Neural progenitor cell (in vitro differentiated cells): Measurements from ENCODE around the gene ABCA3. TPM values are rescaled to one million over a fixed set of nuclear protein-coding genes. Genes with fewer than 3 reads are reported as not detected.

ENCODE experiments used
- DNase-seq: peaks from one replicate; pipeline ENCODE4 v3.0.0-alpha.2; 2016; ENCODE audit warnings: low spot score
- H2AFZ ChIP-seq: fragments of 200-600 bp; sonication (generic); replicated peaks from 2 replicates; pipeline ENCODE4 v1.6.1; 2016; ENCODE audit warnings: antibody characterized with exemption
- H3F3A ChIP-seq: fragments of 200-600 bp; sonication (generic); 2 replicates; pipeline ENCODE4 v1.6.1; 2016; ENCODE audit warnings: antibody characterized with exemption, low read depth
- H3K27ac ChIP-seq: fragments of 200-600 bp; sonication (generic); 2 replicates; pipeline ENCODE4 v1.5.1; 2016; ENCODE audit warnings: mild to moderate bottlenecking
- H3K27me3 ChIP-seq: fragments of 200-600 bp; sonication (generic); 2 replicates; pipeline ENCODE4 v1.6.1; 2016; ENCODE audit warnings: mild to moderate bottlenecking, moderate library complexity
- H3K36me3 ChIP-seq: fragments of 200-600 bp; sonication (generic); 2 replicates; pipeline ENCODE4 v1.5.1; 2016
- H3K4me1 ChIP-seq: fragments of 200-600 bp; sonication (generic); 2 replicates; pipeline ENCODE4 v1.6.1; 2016; ENCODE audit warnings: mixed run types
- H3K4me2 ChIP-seq: fragments of 200-600 bp; sonication (generic); 2 replicates; pipeline ENCODE4 v1.6.1; 2016
- H3K4me3 ChIP-seq: fragments of 200-600 bp; sonication (generic); 2 replicates; pipeline ENCODE4 v1.5.1; 2016
- H3K79me2 ChIP-seq: fragments of 200-600 bp; sonication (generic); 2 replicates; pipeline ENCODE4 v1.6.1; 2016; ENCODE audit warnings: low read depth
- H3K9ac ChIP-seq: fragments of 200-600 bp; sonication (generic); 2 replicates; pipeline ENCODE4 v1.6.1; 2016
- H3K9me3 ChIP-seq: fragments of 200-600 bp; sonication (generic); 2 replicates; pipeline ENCODE4 v1.5.1; 2016; ENCODE audit warnings: low read depth
- H4K20me1 ChIP-seq: fragments of 200-600 bp; sonication (generic); 2 replicates; pipeline ENCODE4 v1.6.1; 2016; ENCODE audit warnings: low read depth
- H3K27ac Mint-ChIP-seq: 3 replicates; pipeline ENCODE4 v1.8.0; 2021; ENCODE audit warnings: mixed read lengths
- H3K27me3 Mint-ChIP-seq: 2 replicates; pipeline ENCODE4 v1.8.0; 2022; ENCODE audit warnings: low read depth, mild to moderate bottlenecking, inconsistent platforms, moderate library complexity, mixed read lengths; ENCODE audit not compliant: insufficient read depth
- H3K36me3 Mint-ChIP-seq: 3 replicates; pipeline ENCODE4 v1.8.0; 2021; ENCODE audit warnings: mixed read lengths
- H3K4me1 Mint-ChIP-seq: 3 replicates; pipeline ENCODE4 v1.8.0; 2021; ENCODE audit warnings: mixed read lengths
- H3K4me3 Mint-ChIP-seq: 3 replicates; pipeline ENCODE4 v1.8.0; 2021; ENCODE audit warnings: mild to moderate bottlenecking, moderate library complexity, mixed read lengths
- H3K9me3 Mint-ChIP-seq: 3 replicates; pipeline ENCODE4 v1.8.0; 2020; ENCODE audit warnings: mixed read lengths
- EZH2 ChIP-seq: fragments of 200-600 bp; sonication (generic); IDR thresholded peaks from 2 replicates; pipeline ENCODE4 v1.6.1; 2017; ENCODE audit warnings: antibody characterized with exemption, mild to moderate bottlenecking, moderate library complexity
- EZH2phosphoT487 ChIP-seq: fragments of 200-600 bp; sonication (generic); IDR thresholded peaks from 2 replicates; pipeline ENCODE4 v1.6.1; 2017; ENCODE audit warnings: antibody characterized with exemption
- total RNA-seq: library from RNA; depleted of rRNA; stranded (reverse); fragments of >200 nt; gene quantifications from 2 replicates; pipeline ENCODE4 v1.2.3, GENCODE V29; 2015; ENCODE audit warnings: low replicate concordance
- TF ChIP-seq, protein P1 (sequence below): fragments of 200-600 bp; sonication (generic); IDR thresholded peaks from 2 replicates; pipeline ENCODE4 v1.5.1; 2017; ENCODE audit warnings: antibody characterized with exemption, mild to moderate bottlenecking

The ABCA3 gene
- total RNA-seq, 1 donor from 2014 or later: 9.7 TPM

DNA sequence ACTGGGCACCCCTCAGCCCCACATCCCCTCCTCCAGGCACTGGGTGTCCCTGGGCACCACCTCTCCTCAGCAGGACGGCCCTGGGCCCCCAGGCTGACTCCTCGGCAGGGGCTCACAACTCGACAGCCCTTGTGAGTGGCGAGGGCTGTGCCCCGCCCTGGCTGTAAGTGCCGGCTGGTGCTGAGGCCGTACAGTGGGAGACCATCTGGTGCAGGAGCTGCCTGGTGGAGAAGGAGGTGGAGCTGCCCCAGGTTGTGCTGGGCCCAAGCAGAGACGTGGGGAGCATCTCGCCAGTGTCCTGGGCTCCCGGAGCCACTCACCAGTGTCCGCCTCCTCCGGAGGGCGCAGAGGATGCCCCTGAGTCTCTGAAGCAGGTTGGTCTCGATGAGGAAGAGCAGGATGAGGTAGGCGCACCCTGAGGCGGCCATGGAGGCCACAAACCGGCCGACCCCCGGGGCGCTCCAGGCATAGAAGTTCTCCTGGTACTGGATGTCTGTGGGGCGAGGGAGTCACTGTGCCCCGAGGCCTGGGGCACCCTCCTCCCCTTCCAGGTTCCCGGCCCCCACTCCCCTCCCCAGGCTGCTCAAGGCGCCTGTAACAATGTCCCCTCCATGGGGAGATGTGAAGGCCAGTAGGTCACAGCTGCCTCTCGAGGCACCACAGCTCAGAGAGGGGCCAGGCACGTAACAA is 57.5 kb downstream of the ABCA3 start:
- no peak for DNase-seq
- no peak overlapping the region for H3K27ac ChIP-seq

DNA sequence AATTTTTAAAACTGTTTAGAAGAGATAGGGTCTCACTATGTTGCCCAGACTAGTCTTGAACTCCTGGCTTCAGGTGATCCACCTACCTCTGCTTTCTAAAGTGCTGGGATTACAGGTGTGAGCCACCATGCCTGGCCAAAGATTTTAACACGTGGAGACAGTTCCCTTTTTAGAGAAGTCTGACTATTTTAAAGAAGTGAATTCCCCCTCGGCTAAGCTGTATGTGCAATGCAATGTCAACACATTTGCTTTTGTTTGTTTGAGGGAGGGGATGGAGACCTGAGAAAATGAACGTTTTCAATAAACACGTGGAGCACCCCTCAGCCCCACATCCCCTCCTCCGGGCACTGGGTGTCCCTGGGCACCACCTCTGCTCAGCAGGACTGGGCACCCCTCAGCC is 58.3 kb downstream of the ABCA3 start:
- H3K4me1 ChIP-seq: no peaks in the 10 kb centered on the region
- no peaks in the 10 kb centered on the region for H3K27me3 Mint-ChIP-seq
- H3K4me3 Mint-ChIP-seq: no peak overlapping the region
- H3K4me2 ChIP-seq: no peak overlapping the region
- no peak overlapping the region for H3K27ac ChIP-seq
- H3K27ac Mint-ChIP-seq: no peak overlapping the region
- no peak overlapping the region for H2AFZ ChIP-seq
- H3F3A ChIP-seq: no peaks in the 10 kb centered on the region
- no peaks in the 10 kb centered on the region for H3K79me2 ChIP-seq
- H4K20me1 ChIP-seq: no peaks in the 10 kb centered on the region
- TF ChIP-seq, protein P1, sequence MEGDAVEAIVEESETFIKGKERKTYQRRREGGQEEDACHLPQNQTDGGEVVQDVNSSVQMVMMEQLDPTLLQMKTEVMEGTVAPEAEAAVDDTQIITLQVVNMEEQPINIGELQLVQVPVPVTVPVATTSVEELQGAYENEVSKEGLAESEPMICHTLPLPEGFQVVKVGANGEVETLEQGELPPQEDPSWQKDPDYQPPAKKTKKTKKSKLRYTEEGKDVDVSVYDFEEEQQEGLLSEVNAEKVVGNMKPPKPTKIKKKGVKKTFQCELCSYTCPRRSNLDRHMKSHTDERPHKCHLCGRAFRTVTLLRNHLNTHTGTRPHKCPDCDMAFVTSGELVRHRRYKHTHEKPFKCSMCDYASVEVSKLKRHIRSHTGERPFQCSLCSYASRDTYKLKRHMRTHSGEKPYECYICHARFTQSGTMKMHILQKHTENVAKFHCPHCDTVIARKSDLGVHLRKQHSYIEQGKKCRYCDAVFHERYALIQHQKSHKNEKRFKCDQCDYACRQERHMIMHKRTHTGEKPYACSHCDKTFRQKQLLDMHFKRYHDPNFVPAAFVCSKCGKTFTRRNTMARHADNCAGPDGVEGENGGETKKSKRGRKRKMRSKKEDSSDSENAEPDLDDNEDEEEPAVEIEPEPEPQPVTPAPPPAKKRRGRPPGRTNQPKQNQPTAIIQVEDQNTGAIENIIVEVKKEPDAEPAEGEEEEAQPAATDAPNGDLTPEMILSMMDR: no peak
- TF ChIP-seq EZH2phosphoT487: no peak
- TF ChIP-seq EZH2: no peak
- peaks cover 3% of the 10 kb centered on the region for H3K36me3 Mint-ChIP-seq
- no peak overlapping the region for H3K4me3 ChIP-seq
- no peaks in the 10 kb centered on the region for H3K36me3 ChIP-seq
- H3K27me3 ChIP-seq: no peaks in the 10 kb centered on the region
- H3K9ac ChIP-seq: no peak overlapping the region
- H3K4me1 Mint-ChIP-seq: no peaks in the 10 kb centered on the region
- no peaks in the 10 kb centered on the region for H3K9me3 Mint-ChIP-seq
- H3K9me3 ChIP-seq: no peaks in the 10 kb centered on the region
- DNase-seq: no peak

More for the DNA sequence above, 57.5 kb downstream of the ABCA3 start:
- no peak overlapping the region for H3K27ac Mint-ChIP-seq
- Histone ChIP-seq H3F3A (no peaks in the 10 kb centered on the region), H3K4me2 (no peak overlapping the region), H3K79me2 (no peaks in the 10 kb centered on the region), H4K20me1 (no peaks in the 10 kb centered on the region), H3K4me1 (no peaks in the 10 kb centered on the region), H2AFZ (no peak overlapping the region), H3K27me3 (no peaks in the 10 kb centered on the region), H3K9ac (no peak overlapping the region), H3K9me3 (no peaks in the 10 kb centered on the region), H3K36me3 (no peaks in the 10 kb centered on the region), H3K4me3 (no peak overlapping the region)
- H3K9me3 Mint-ChIP-seq: no peaks in the 10 kb centered on the region
- H3K27me3 Mint-ChIP-seq: no peaks in the 10 kb centered on the region
- H3K36me3 Mint-ChIP-seq: peaks cover 3% of the 10 kb centered on the region
- no peak for TF ChIP-seq EZH2
- TF ChIP-seq, protein P1: no peak
- no peak for TF ChIP-seq EZH2phosphoT487
- no peaks in the 10 kb centered on the region for H3K4me1 Mint-ChIP-seq
- no peak overlapping the region for H3K4me3 Mint-ChIP-seq

DNA sequence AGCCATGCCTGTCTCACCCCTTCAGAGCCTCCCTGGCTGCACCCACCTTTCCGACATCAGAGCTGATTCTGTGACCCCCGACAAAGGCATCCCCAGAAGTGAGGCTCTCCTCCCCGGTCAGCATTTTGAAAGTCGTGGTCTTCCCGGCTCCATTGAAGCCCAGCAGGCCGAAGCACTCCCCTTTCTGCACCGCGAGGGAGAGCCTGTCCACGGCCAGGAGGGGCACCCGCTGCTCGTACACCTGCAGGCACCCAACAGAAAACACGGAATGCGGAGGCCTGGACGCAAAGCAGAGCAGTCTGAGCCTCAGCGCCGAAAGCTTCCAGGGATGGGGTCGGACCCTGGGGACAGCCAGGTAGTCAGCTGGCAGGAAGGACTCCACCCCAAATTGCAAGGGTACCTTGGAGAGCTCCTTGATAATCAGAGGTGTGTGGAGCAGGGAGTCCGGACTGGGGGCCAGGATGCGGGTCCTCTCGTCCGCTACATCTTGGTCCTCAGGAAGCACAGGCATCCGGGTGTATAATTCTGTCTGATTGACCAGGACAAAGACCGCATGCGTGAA is 59.5 kb downstream of the ABCA3 start:
- no peak overlapping the region for H3K4me3 ChIP-seq
- no peaks in the 10 kb centered on the region for H4K20me1 ChIP-seq
- no peak overlapping the region for H2AFZ ChIP-seq
- H3K9ac ChIP-seq: no peak overlapping the region
- H3K27me3 Mint-ChIP-seq: peaks cover 2% of the 10 kb centered on the region
- H3K4me1 ChIP-seq: no peaks in the 10 kb centered on the region
- H3K9me3 ChIP-seq: no peaks in the 10 kb centered on the region
- H3K27ac Mint-ChIP-seq: no peak overlapping the region
- DNase-seq: no peak
- peaks cover 3% of the 10 kb centered on the region for H3K36me3 Mint-ChIP-seq
- H3K27ac ChIP-seq: no peak overlapping the region
- TF ChIP-seq EZH2phosphoT487 (no peak), EZH2 (no peak)
- TF ChIP-seq, protein P1: no peak
- no peaks in the 10 kb centered on the region for H3F3A ChIP-seq
- no peaks in the 10 kb centered on the region for H3K36me3 ChIP-seq
- no peaks in the 10 kb centered on the region for H3K9me3 Mint-ChIP-seq
- no peak overlapping the region for H3K4me3 Mint-ChIP-seq
- H3K79me2 ChIP-seq: no peaks in the 10 kb centered on the region
- H3K4me1 Mint-ChIP-seq: no peaks in the 10 kb centered on the region
- H3K4me2 ChIP-seq: no peak overlapping the region
- H3K27me3 ChIP-seq: no peaks in the 10 kb centered on the region
